ENCODE measurements around the gene C1orf115. TPM values are rescaled to one million over a fixed set of nuclear protein-coding genes. Genes with fewer than 3 reads are reported as not detected.

The C1orf115 gene
- total and polyA plus RNA-seq, 12 donors, result 1.1 to 12.7 (median 7.0) TPM

DNA sequence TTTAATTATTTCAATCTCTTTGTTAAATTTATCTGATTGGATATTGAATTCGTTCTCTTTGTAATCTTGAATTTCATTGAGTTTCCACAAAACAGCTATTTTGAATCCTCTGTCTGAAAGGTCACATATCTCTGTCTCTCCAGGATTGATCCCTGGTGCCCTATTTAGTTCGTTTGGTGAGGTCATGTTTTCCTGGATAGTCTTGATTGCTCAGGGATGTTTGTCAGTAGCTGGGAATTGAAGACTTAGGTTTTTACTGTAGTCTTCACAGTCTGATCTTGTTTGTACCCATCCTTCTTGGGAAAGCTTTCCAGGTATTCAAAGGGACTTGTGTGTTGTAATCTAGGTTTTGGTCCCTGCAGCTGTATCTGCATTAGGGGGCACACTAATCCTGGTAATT lies 51.2 kb downstream of the C1orf115 start:
- Histone ChIP-seq H3K27ac (no peak overlapping the region), H3K36me3 (replicated peaks in 1 of 2) (no peaks in the 10 kb centered on the region), H3K4me1 (replicated peaks in 1 of 2) (no peaks in the 10 kb centered on the region), H3K27me3 (no peaks in the 10 kb centered on the region), H3K9me3 (replicated peaks in 1 of 3) (no peaks in the 10 kb centered on the region), H3K4me3 (no peak overlapping the region)
- DNase-seq, result no peak
- intact Hi-C loops (cut with DNase I), result no loop called here
- WGBS, 4 donors, result 55 to 72% (median 61%) methylated on average over 2 of the region's 2 CpGs
- TF ChIP-seq POLR2A (IDR thresholded peaks at IDR 0.05), result no peak
- TF ChIP-seq, protein P1, sequence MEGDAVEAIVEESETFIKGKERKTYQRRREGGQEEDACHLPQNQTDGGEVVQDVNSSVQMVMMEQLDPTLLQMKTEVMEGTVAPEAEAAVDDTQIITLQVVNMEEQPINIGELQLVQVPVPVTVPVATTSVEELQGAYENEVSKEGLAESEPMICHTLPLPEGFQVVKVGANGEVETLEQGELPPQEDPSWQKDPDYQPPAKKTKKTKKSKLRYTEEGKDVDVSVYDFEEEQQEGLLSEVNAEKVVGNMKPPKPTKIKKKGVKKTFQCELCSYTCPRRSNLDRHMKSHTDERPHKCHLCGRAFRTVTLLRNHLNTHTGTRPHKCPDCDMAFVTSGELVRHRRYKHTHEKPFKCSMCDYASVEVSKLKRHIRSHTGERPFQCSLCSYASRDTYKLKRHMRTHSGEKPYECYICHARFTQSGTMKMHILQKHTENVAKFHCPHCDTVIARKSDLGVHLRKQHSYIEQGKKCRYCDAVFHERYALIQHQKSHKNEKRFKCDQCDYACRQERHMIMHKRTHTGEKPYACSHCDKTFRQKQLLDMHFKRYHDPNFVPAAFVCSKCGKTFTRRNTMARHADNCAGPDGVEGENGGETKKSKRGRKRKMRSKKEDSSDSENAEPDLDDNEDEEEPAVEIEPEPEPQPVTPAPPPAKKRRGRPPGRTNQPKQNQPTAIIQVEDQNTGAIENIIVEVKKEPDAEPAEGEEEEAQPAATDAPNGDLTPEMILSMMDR (IDR thresholded peaks at IDR 0.05), result no peak

- no peaks in the 10 kb centered on the region for H3K27me3 ChIP-seq
- no peak overlapping the region for H3K4me3 ChIP-seq
- no peak for DNase-seq
- H3K27ac ChIP-seq, result no peak overlapping the region
- intact Hi-C loops (cut with DNase I), result no loop called here
- no peaks in the 10 kb centered on the region for H3K9me3 ChIP-seq (replicated peaks in 1 of 3)
- TF ChIP-seq, protein P1 (IDR thresholded peaks at IDR 0.05), result no peak
- TF ChIP-seq POLR2A (IDR thresholded peaks at IDR 0.05), result no peak
- 89 to 100% (median 95%) methylated on average over 1 of the region's 1 CpG; no CpG with 5 or more reads in 1 of the 4 donors for WGBS, 4 donors
- H3K4me1 ChIP-seq (replicated peaks in 1 of 2), result no peaks in the 10 kb centered on the region
- H3K36me3 ChIP-seq (replicated peaks in 1 of 2), result no peaks in the 10 kb centered on the region
Observed at GRCh38 chr1:220741825-220742224, 51.7 kb downstream of the C1orf115 start.

GRCh38 chr1:220742520-220742919 lies 52.4 kb downstream of the C1orf115 start:
- Histone ChIP-seq H3K27me3 (no peaks in the 10 kb centered on the region), H3K9me3 (replicated peaks in 1 of 3) (no peaks in the 10 kb centered on the region), H3K36me3 (replicated peaks in 1 of 2) (no peaks in the 10 kb centered on the region), H3K4me3 (no peak overlapping the region), H3K27ac (no peak overlapping the region), H3K4me1 (replicated peaks in 1 of 2) (peaks cover 0 to 3% of the 10 kb centered on the region in 2 donors)
- no peak for DNase-seq
- intact Hi-C loops (cut with DNase I), result no loop called here
- TF ChIP-seq, protein P1 (IDR thresholded peaks at IDR 0.05), result no peak
- no peak for TF ChIP-seq POLR2A (IDR thresholded peaks at IDR 0.05)
- 81 to 95% (median 87%) methylated on average over 2 to 3 of the region's 3 CpGs for WGBS, 4 donors

DNA sequence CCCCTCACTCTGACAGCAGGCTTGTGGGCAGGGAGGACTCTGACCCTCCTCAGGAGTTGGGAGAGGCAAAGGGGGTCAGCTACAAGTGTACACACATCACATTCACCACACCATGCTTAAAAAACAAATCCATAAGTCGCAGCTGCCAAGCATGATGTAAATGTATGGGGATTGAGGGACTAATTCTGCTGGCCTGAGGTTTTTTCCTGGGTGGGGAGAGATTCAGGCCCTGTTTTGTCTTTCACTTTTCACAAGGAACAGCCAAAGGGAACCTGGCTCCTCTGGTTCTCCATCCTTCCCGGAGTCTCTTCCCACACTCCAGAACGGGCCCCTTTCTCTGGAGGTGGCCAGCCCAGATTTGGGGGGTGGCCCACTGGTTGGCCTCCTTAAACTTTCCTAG lies 56.7 kb downstream of the C1orf115 start:
- 92 to 97% (median 95%) methylated on average over 3 of the region's 3 CpGs for WGBS, 4 donors
- Histone ChIP-seq H3K9me3 (replicated peaks in 1 of 3) (no peaks in the 10 kb centered on the region), H3K36me3 (replicated peaks in 1 of 2) (no peaks in the 10 kb centered on the region), H3K27me3 (no peaks in the 10 kb centered on the region), H3K27ac (no peak overlapping the region), H3K4me1 (replicated peaks in 1 of 2) (peaks cover 10 to 35% of the 10 kb centered on the region in 2 donors), H3K4me3 (no peak overlapping the region)
- DNase-seq, result no peak
- TF ChIP-seq, protein P1 (IDR thresholded peaks at IDR 0.05), result no peak
- TF ChIP-seq POLR2A (IDR thresholded peaks at IDR 0.05), result no peak
- intact Hi-C loops (cut with DNase I), result no loop called here
